DMS79 treated with DMSO at 0.1 percent for 48 hours (cell line): Measurements from ENCODE around the gene TMEM89.

Experiments used
- DNase-seq: peaks from one replicate; lab custom pipeline; 2025; lab: John Stamatoyannopoulos, UW

Gene TMEM89

GRCh38 chr3:48612309-48612708 lies 9.3 kb downstream of the TMEM89 start:
- no peak for DNase-seq

GRCh38 chr3:48609088-48610005 lies 12.2 kb downstream of the TMEM89 start, which contains the start of gene UQCRC1:
Gene UQCRC1, minus strand, starts transcription at chr3:48609646. Its CDS starts 26 bp downstream, at chr3:48609620.
- peak; percentile 65 for DNase-seq

GRCh38 chr3:48607519-48607918 lies 14.1 kb downstream of the TMEM89 start:
- no peak for DNase-seq

GRCh38 chr3:48601622-48601994 lies 20.0 kb downstream of the TMEM89 start:
- DNase-seq = no peak

- no peak for DNase-seq
Observed at GRCh38 chr3:48600711-48601621, 20.6 kb downstream of the TMEM89 start.

- no peak for DNase-seq
Observed at GRCh38 chr3:48599509-48600285, 21.9 kb downstream of the TMEM89 start.

- DNase-seq = no peak
Observed at GRCh38 chr3:48599077-48599501, 22.5 kb downstream of the TMEM89 start.

GRCh38 chr3:48598323-48599076 lies 23.1 kb downstream of the TMEM89 start:
- no peak for DNase-seq

- DNase-seq = no peak
Observed at GRCh38 chr3:48597408-48597800, 24.2 kb downstream of the TMEM89 start.

- DNase-seq = no peak
Observed at GRCh38 chr3:48596676-48597407, 24.7 kb downstream of the TMEM89 start.

GRCh38 chr3:48596157-48596556 lies 25.4 kb downstream of the TMEM89 start:
- no peak for DNase-seq

GRCh38 chr3:48595526-48596121 lies 25.9 kb downstream of the TMEM89 start:
- no peak for DNase-seq

GRCh38 chr3:48595075-48595525 lies 26.5 kb downstream of the TMEM89 start, which contains the start of gene COL7A1:
Gene COL7A1, minus strand, starts transcription at chr3:48595329. Its CDS starts 170 bp downstream, at chr3:48595159.
- no peak for DNase-seq

- DNase-seq = no peak
Observed at GRCh38 chr3:48594417-48595049, 27.0 kb downstream of the TMEM89 start.

- DNase-seq = no peak
Observed at GRCh38 chr3:48593337-48593736, 28.2 kb downstream of the TMEM89 start.

- DNase-seq = no peak
Observed at GRCh38 chr3:48592519-48593087, 29.0 kb downstream of the TMEM89 start.

- DNase-seq = no peak
Observed at GRCh38 chr3:48591886-48592518, 29.6 kb downstream of the TMEM89 start.

- no peak for DNase-seq
Observed at GRCh38 chr3:48591436-48591835, 30.1 kb downstream of the TMEM89 start.
